RWPE1 (cell line): Measurements from ENCODE around the gene CYB5A.

ENCODE experiments used
- CTCF ChIA-PET: fragments of 350-600 bp; sonication (Branson Sonifier 250); formaldehyde crosslinking; extraction: SDS; loops from one replicate; lab custom pipeline; 2021; lab: Yijun Ruan, JAX
- POLR2A ChIA-PET: fragments of 400-600 bp; formaldehyde crosslinking; extraction: SDS; loops from one replicate; lab custom pipeline; 2020; ENCODE audit warnings: antibody characterized with exemption; ENCODE audit not compliant: low non-redundant PET; lab: Yijun Ruan, JAX
- DNase-seq: peaks from one replicate; pipeline ENCODE4 v3.0.0; 2012; ENCODE audit warnings: low spot score
- H3K27ac ChIP-seq: fragments of 450-650 bp; 2 replicates; pipeline ENCODE4 v1.5.1; 2017
- TF ChIP-seq, protein P1 (sequence below): fragments of 450-650 bp; conservative IDR thresholded peaks from 2 replicates; pipeline ENCODE4 v1.5.1; 2017; ENCODE audit warnings: low read depth, mild to moderate bottlenecking

The CYB5A gene, protein sequence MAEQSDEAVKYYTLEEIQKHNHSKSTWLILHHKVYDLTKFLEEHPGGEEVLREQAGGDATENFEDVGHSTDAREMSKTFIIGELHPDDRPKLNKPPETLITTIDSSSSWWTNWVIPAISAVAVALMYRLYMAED

DNA sequence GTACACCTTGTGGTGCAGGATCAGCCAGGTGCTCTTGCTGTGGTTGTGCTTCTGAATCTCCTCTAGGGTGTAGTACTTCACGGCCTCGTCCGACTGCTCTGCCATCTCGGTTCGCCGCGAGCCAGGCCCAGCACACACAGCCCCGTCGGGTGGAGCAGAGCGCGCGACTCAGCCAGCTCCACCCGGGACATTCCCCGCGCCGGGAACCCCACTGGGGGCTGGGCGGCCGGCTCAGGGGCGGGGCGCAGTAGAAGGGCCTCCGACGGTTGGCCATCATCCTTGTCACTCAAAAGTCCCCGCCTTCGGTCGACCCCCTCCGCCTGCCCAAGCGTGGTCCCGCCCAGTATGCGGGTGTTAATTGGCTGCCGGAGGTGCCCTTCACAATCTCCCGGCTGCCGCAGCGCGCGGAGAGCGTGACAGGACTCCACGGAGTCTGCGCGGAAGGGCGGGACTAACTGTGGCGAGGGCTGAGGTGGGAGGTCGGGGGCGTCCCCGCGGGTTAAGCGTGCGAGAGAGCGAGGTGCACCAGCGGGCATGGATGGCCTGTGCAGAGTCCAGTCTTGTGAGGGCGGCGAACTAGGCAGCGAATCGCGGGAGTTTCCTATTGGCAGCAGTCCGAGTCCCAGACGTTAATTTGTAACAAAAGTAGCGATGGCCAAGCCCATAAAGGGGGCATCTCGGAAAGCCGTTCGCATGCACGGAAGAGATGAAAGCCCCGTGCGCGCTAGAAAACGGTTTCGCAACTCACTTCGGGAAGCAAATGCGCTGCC is at the start of gene CYB5A:
Gene CYB5A (minus strand): TSS at position 193 of the 770 bp plus-strand sequence. CDS start 88 bp downstream, at position 105.
- TF ChIP-seq, protein P1, sequence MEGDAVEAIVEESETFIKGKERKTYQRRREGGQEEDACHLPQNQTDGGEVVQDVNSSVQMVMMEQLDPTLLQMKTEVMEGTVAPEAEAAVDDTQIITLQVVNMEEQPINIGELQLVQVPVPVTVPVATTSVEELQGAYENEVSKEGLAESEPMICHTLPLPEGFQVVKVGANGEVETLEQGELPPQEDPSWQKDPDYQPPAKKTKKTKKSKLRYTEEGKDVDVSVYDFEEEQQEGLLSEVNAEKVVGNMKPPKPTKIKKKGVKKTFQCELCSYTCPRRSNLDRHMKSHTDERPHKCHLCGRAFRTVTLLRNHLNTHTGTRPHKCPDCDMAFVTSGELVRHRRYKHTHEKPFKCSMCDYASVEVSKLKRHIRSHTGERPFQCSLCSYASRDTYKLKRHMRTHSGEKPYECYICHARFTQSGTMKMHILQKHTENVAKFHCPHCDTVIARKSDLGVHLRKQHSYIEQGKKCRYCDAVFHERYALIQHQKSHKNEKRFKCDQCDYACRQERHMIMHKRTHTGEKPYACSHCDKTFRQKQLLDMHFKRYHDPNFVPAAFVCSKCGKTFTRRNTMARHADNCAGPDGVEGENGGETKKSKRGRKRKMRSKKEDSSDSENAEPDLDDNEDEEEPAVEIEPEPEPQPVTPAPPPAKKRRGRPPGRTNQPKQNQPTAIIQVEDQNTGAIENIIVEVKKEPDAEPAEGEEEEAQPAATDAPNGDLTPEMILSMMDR, result no peak
- CTCF ChIA-PET, result no interaction called here
- DNase-seq, result peak; percentile 100
- H3K27ac ChIP-seq, result peak within 1 kb of the TSS; percentile 61
- POLR2A ChIA-PET, result no interaction called here

- TF ChIP-seq, protein P1, result no peak
- DNase-seq, result no peak
- no peak overlapping the region for H3K27ac ChIP-seq
- ChIA-PET POLR2A (no interaction called here), CTCF (no interaction called here)
These were observed 46.1 kb upstream of the CYB5A start for GRCh38 chr18:74337912-74338309.

DNA sequence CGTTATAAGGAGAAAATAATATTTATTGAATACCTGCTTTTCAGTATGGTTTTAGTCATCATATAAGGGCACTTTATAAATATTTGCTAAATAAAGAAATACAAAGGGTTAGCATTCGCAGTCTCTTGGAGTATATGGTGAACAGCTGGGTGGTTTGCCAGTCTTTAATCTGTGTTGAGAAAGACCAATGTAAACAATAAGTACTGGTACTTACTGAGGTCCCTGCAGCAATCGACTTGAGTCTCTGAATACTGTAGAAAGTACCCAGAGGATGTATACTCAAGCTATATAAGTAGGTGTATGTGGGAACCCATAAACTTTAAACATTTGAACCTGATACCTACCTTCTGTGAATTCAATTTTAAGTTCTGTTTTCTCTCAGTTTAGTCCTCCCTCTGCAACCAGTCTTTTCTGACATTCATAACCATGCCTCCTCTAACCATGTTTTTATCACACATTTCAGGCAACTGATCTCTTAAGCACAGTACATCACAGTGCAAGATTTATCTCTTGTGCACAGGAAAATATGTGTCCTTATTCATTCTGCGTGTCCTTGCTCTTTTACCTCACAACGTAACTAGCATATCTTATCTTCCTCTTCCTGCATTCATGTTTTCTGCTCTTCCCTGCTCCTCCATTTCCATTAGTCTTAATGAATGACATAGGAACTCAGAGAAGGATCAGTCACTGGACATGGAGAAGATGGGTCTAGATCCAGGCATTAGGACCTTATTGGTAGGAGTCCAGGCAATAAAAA is 45.6 kb upstream of the CYB5A start:
- DNase-seq, result no peak
- H3K27ac ChIP-seq, result no peak overlapping the region
- TF ChIP-seq, protein P1, result no peak
- ChIA-PET CTCF (no interaction called here), POLR2A (no interaction called here)

DNA sequence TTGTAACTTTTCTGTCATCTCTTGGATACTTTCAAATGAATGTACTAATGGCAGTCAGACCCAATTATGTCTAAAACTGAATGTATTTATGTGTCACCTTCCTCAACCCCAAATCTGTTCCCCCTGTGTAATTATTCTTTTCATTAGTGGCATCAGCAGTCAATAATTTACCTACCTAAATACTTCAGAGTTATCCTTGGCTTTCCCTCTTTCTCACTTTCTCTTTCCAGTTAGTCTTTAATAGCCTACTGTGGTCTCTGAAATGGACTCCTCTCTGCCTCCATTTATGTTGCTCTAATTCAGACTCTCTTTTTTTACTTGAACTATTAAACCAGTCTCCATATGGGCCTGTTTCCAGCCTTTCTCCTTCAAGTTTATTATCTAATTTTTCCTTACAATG is 44.9 kb upstream of the CYB5A start:
- ChIA-PET POLR2A (no interaction called here), CTCF (no interaction called here)
- TF ChIP-seq, protein P1, result no peak
- no peak for DNase-seq
- no peak overlapping the region for H3K27ac ChIP-seq

DNA sequence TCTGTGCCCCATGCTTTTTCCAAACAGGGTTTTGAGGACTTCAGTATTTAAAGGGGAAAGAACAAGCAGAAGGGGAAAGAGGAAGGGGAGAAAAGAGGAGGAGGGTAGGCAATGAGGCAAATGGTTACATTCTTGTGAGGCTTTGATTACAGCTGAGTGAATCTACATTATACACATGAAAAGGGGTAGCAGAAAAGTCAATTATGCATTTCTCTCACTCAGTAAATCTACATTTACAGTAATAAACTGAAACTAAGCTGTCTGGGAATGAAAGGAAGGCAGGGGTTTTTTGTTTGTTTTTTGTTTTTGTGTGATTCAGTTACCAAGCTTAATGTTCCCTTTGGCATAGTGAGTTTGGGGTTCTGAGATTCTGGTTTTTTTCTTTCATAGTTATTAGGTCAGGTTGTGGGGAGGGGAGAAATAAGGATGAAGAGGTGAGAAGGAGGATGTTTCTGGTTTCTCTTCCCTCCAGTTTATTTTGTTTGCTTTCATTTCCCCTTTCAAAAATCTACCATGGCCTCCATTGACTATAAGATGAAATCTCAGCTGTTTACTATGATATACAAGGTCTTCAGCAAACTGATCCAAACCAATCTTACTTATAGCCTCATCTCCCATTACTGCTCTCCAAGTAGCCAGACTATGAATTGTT is 42.6 kb upstream of the CYB5A start:
- CTCF ChIA-PET, result interaction anchor here (0.7 to 1.2 kb wide), 2 partner anchors 8 to 137 kb away, joined by 3 to 6 read pairs; no protein-coding TSS in a partner anchor
- DNase-seq, result no peak
- POLR2A ChIA-PET, result no interaction called here
- TF ChIP-seq, protein P1, result no peak
- no peak overlapping the region for H3K27ac ChIP-seq

DNA sequence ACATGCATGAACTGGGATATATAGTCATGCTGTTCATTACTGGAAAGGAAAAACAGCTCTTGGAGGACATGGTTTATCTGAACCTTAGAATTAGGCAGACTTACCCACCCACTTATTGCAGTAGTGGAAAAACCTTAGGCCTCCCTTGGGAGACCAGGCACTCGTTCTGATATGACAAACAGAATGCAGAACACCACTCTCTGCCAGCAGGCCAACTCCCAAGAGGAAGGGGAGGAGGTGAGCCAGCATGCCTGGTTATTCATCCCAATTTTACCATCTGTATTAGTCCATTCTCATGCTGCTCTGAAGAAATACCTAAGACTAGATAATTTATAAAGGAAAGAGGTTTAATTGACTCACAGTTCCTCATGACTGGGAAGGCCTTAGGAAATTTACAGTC is 41.3 kb upstream of the CYB5A start:
- no peak for DNase-seq
- no peak overlapping the region for H3K27ac ChIP-seq
- TF ChIP-seq, protein P1, result no peak
- CTCF ChIA-PET, result no interaction called here
- POLR2A ChIA-PET, result no interaction called here
